GM21360 (cell line): ENCODE results near the gene GAP43.
A peak's percentile ranks its signal among the peaks of the same experiment; 100 is the strongest.

Source experiments
- ATAC-seq: cut with Tn5 transposase; IDR thresholded peaks from one replicate; pipeline ENCODE4 v1.9.1; 2021; ENCODE audit warnings: mild to moderate bottlenecking, moderate library complexity; ENCODE audit not compliant: unreplicated experiment

GAP43 gene

GRCh38 chr3:115659253-115660220 lies 36.2 kb downstream of the GAP43 start:
- peak; percentile 24 for ATAC-seq

- no peak for ATAC-seq
Measured at GRCh38 chr3:115660646-115661337, 37.5 kb downstream of the GAP43 start.

DNA sequence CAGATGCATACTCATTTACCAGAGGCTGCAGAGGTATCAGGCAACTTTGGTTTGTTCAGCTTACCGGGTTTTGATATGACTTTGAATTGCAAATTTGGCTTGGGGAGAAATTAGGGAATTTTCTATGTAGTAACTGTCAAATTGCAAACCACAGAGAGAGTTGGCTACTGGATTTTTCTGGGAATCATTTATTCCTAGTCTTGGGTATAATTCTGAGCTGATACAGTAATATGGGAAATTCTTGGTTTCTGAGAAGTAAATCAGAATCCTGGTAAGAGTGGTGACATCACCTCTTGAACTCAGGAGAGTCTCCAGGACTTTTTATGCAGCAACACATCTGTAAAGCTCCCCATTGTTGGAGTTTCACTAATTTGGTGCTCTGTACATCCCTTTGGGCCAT lies 39.0 kb downstream of the GAP43 start:
- ATAC-seq, result no peak

DNA sequence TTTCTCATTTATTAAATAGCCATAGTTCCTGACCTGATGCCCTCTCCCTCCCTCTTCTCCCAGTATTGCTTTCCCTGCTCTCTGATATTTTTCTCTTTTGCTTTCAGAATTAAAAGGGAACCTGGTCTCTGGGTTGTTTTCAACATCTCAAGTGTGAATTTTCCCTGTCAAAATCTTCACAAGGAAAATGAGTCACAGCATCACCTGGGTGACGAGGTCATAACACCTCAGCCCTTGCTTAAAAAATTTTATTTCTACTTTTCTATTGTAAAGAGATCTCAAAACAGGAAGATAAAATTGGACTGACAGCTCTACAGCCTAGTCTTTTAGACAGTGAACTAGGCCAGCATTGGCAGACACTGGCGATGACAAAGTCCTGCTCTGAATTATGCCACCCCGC lies 40.1 kb downstream of the GAP43 start:
- ATAC-seq, result no peak

- no peak for ATAC-seq
Measured at GRCh38 chr3:115666081-115666480, 42.8 kb downstream of the GAP43 start.

GRCh38 chr3:115666920-115667737 lies 43.8 kb downstream of the GAP43 start:
- no peak for ATAC-seq

DNA sequence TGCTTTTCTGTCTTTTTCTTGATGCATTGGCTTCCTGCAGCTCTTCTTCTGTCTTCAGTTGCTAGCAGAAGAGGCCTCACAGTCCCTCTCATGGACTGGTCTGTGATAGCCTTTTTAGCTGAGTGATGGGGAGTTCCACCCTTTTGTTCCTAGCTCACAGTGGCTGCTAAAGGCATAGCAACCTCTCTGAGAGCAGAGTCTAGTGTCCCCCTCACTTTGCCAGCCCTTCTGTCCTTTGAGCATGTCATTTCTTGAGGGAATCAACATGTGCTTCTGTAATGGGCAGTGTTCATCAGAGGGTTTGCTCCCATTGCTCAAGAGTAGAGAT lies 44.4 kb downstream of the GAP43 start:
- no peak for ATAC-seq

- ATAC-seq, result no peak
Measured at GRCh38 chr3:115670911-115671310, 47.6 kb downstream of the GAP43 start.

- no peak for ATAC-seq
Measured at GRCh38 chr3:115671761-115672455, 48.6 kb downstream of the GAP43 start.

GRCh38 chr3:115673881-115674280 lies 50.6 kb downstream of the GAP43 start:
- no peak for ATAC-seq

DNA sequence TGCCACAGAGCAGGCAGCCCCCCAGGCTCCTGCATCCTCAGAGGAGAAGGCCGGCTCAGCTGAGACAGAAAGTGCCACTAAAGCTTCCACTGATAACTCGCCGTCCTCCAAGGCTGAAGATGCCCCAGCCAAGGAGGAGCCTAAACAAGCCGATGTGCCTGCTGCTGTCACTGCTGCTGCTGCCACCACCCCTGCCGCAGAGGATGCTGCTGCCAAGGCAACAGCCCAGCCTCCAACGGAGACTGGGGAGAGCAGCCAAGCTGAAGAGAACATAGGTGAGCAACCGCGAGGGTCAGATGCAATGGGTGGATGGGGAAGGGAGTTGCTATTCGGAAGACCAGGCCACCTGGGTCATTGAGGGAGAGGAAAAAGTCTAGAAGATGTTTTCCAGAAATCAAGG lies 53.0 kb downstream of the GAP43 start:
- ATAC-seq, result no peak

DNA sequence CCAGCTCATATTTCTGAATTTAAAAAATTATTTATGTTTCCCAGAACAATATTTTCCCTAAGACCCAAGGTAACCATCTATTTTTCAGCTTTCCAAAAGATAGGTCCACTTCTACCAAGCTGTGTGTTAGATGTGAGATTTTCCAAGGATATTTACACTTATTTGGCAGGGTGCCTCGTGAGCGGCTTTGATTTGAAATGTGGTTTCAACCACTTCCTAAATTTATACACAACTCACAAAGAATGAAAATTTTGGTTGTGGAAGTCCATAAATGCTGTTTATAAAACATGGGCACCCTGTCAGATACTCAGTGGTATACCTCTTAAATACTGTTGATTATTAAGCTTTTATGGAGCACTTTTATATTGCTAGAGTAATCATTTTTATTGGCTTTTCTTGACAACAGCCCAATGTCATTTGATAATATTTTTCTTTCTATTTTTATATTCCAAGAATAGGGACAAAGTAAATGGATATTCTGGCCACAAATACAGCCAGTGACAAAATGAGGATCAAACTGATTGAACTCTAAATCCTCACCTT lies 57.6 kb downstream of the GAP43 start:
- ATAC-seq, result no peak

GRCh38 chr3:115681736-115682135 lies 58.4 kb downstream of the GAP43 start:
- ATAC-seq, result no peak

GRCh38 chr3:115683305-115683704 lies 60.0 kb downstream of the GAP43 start:
- ATAC-seq, result no peak

DNA sequence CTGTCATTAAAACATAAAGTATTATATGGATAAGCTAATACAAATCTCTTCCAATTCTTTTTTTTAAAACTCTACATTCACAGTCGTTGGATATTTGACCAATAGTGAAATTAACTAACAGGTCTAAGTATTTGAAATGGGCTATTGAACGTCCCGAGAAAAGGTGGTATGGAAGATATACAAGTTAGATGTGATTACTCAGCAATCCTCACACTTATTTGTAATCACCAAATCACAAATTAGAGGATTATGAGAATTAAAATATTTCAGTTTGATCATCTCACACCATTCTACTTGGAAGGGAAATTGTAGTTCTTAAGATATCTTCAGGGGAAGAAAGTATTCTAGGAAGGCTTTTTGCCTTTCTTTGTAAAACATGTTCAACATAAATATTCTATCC lies 60.5 kb downstream of the GAP43 start:
- ATAC-seq, result no peak

- no peak for ATAC-seq
Measured at GRCh38 chr3:115685097-115685496, 61.8 kb downstream of the GAP43 start.

GRCh38 chr3:115687721-115688120 lies 64.4 kb downstream of the GAP43 start:
- no peak for ATAC-seq

DNA sequence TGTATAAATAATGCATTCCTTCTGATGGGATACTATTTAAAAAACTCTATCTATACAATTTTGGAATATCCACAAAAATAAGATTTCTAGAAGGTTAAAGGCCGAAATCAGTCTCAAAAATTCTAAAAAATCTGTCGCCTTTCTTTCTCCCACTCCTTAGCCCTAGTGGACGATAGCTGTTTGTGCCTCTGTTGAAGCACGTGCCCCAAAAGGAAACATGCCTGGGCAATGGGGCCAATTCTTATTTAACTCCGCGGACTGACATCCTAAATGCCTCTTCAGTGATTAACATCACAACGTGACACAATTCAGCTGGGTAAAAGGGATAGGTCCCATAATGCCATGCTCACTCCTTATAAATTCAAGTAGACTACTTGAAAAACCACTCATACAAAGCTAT lies 65.1 kb downstream of the GAP43 start:
- no peak for ATAC-seq

- ATAC-seq, result no peak
Measured at GRCh38 chr3:115689928-115690327, 66.6 kb downstream of the GAP43 start.

DNA sequence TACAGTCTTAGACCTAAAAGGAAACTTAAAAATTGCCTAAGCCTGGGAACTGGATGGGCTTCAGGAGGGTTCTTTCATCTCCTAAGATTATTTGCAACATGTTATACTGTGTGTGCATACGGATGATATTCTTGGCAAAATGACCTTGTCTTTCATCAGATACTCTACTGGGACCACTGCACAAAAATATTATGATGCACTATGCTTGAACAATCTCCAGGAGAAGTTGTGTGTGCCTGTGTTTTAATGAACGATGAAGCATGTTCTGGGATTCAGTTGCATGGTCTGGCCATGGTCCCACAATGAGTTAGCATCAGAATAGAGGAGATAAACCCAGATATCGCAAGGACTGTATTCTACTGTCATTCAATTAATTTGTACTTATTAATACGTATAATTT lies 68.7 kb downstream of the GAP43 start:
- no peak for ATAC-seq
